ENCODE measurements around the gene F11R.

Gene F11R

DNA sequence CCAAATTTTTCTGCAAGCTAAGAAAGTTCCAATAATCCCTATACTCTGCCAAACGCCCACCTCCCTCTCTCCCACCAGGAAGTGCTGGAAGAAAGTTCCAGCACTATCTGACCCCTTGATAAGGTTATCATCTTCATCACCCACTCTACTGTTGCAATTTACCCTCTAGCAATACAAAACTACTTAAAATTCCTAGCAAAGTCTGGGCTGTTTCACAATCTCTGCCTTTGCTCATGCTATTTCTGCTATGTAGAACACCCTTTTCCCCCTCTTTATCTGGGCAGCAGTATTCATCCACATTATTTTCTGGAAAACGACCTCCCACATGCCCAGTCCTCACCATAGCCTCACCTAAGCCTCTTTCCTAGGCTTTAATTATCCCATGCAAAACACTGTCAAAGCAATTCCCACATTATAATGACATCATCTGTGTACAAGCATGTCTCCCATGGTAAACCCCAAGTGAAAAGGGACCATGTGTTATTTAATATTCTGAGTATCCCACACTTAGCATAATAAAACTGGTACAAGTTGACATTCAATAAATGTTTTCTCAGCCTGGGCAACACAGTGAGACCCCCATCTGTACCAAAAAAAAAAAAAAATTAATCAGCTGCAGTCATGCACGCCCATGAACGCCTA is 12.0 kb downstream of the F11R start (continued):
- TF ChIP-seq ZNF776 (tag by site-specific recombination; IDR thresholded peaks at IDR 0.05; ENCODE audit: borderline replicate concordance) (no peak), ZNF555 (tag by site-specific recombination; conservative IDR thresholded peaks at IDR 0.05) (no peak), ZFHX2 (tag by site-specific recombination; conservative IDR thresholded peaks at IDR 0.05) (peak; percentile 83), ZNF621 (tag by site-specific recombination; IDR thresholded peaks at IDR 0.05) (no peak), ZNF211 (tag by site-specific recombination; IDR thresholded peaks at IDR 0.05; ENCODE audit: low read depth) (no peak), ZNF677 (tag by site-specific recombination; IDR thresholded peaks at IDR 0.05) (no peak), ZNF148 (tag by site-specific recombination; IDR thresholded peaks at IDR 0.05; ENCODE audit: borderline replicate concordance) (no peak), ZNF488 (tag by site-specific recombination; IDR thresholded peaks at IDR 0.05) (no peak), ZNF76 (tag by site-specific recombination; IDR thresholded peaks at IDR 0.05; ENCODE audit: borderline replicate concordance, low read depth) (no peak), ZNF664 (tag by site-specific recombination; IDR thresholded peaks at IDR 0.05) (peak; percentile 27; the same call in 1 of the 2 replicates), ZNF404 (tag by site-specific recombination; IDR thresholded peaks at IDR 0.05) (no peak), ZNF169 (tag by site-specific recombination; IDR thresholded peaks at IDR 0.05) (no peak), IKZF3 (tag by site-specific recombination; IDR thresholded peaks at IDR 0.05) (no peak), MZF1 (tag by site-specific recombination; IDR thresholded peaks at IDR 0.05; ENCODE audit: borderline replicate concordance) (no peak), ZNF830 (tag by site-specific recombination; IDR thresholded peaks at IDR 0.05; ENCODE audit: low read depth) (no peak), ZNF157 (tag by site-specific recombination; IDR thresholded peaks at IDR 0.05) (no peak), GLIS1 (tag by site-specific recombination; IDR thresholded peaks at IDR 0.05) (no peak), ZNF600 (tag by site-specific recombination; IDR thresholded peaks at IDR 0.05) (no peak), ZNF610 (tag by site-specific recombination; IDR thresholded peaks at IDR 0.05; ENCODE audit: borderline replicate concordance) (no peak), ZNF311 (tag by site-specific recombination; IDR thresholded peaks at IDR 0.05; ENCODE audit: borderline replicate concordance) (no peak), PBX3 (CRISPR knock-in tag; IDR thresholded peaks at IDR 0.05) (no peak)
- TF ChIP-seq, protein P1, sequence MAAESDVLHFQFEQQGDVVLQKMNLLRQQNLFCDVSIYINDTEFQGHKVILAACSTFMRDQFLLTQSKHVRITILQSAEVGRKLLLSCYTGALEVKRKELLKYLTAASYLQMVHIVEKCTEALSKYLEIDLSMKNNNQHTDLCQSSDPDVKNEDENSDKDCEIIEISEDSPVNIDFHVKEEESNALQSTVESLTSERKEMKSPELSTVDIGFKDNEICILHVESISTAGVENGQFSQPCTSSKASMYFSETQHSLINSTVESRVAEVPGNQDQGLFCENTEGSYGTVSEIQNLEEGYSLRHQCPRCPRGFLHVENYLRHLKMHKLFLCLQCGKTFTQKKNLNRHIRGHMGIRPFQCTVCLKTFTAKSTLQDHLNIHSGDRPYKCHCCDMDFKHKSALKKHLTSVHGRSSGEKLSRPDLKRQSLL (tag by site-specific recombination; IDR thresholded peaks at IDR 0.05), result no peak
- TF ChIP-seq, protein P2, sequence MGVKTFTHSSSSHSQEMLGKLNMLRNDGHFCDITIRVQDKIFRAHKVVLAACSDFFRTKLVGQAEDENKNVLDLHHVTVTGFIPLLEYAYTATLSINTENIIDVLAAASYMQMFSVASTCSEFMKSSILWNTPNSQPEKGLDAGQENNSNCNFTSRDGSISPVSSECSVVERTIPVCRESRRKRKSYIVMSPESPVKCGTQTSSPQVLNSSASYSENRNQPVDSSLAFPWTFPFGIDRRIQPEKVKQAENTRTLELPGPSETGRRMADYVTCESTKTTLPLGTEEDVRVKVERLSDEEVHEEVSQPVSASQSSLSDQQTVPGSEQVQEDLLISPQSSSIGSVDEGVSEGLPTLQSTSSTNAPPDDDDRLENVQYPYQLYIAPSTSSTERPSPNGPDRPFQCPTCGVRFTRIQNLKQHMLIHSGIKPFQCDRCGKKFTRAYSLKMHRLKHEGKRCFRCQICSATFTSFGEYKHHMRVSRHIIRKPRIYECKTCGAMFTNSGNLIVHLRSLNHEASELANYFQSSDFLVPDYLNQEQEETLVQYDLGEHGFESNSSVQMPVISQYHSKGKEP (tag by site-specific recombination; IDR thresholded peaks at IDR 0.05), result no peak
- TF ChIP-seq, protein P3, sequence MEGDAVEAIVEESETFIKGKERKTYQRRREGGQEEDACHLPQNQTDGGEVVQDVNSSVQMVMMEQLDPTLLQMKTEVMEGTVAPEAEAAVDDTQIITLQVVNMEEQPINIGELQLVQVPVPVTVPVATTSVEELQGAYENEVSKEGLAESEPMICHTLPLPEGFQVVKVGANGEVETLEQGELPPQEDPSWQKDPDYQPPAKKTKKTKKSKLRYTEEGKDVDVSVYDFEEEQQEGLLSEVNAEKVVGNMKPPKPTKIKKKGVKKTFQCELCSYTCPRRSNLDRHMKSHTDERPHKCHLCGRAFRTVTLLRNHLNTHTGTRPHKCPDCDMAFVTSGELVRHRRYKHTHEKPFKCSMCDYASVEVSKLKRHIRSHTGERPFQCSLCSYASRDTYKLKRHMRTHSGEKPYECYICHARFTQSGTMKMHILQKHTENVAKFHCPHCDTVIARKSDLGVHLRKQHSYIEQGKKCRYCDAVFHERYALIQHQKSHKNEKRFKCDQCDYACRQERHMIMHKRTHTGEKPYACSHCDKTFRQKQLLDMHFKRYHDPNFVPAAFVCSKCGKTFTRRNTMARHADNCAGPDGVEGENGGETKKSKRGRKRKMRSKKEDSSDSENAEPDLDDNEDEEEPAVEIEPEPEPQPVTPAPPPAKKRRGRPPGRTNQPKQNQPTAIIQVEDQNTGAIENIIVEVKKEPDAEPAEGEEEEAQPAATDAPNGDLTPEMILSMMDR (tag by site-specific recombination; IDR thresholded peaks at IDR 0.05), result no peak
- TF ChIP-seq, protein P4, sequence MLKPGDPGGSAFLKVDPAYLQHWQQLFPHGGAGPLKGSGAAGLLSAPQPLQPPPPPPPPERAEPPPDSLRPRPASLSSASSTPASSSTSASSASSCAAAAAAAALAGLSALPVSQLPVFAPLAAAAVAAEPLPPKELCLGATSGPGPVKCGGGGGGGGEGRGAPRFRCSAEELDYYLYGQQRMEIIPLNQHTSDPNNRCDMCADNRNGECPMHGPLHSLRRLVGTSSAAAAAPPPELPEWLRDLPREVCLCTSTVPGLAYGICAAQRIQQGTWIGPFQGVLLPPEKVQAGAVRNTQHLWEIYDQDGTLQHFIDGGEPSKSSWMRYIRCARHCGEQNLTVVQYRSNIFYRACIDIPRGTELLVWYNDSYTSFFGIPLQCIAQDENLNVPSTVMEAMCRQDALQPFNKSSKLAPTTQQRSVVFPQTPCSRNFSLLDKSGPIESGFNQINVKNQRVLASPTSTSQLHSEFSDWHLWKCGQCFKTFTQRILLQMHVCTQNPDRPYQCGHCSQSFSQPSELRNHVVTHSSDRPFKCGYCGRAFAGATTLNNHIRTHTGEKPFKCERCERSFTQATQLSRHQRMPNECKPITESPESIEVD (tag by site-specific recombination; IDR thresholded peaks at IDR 0.05), result no peak
- TF ChIP-seq, protein P5, sequence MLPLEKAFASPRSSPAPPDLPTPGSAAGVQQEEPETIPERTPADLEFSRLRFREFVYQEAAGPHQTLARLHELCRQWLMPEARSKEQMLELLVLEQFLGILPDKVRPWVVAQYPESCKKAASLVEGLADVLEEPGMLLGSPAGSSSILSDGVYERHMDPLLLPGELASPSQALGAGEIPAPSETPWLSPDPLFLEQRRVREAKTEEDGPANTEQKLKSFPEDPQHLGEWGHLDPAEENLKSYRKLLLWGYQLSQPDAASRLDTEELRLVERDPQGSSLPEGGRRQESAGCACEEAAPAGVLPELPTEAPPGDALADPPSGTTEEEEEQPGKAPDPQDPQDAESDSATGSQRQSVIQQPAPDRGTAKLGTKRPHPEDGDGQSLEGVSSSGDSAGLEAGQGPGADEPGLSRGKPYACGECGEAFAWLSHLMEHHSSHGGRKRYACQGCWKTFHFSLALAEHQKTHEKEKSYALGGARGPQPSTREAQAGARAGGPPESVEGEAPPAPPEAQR (tag by site-specific recombination; IDR thresholded peaks at IDR 0.05), result no peak
